HS-27A (cell line): Measurements from ENCODE around the gene AMH.

Experiments
- DNase-seq: peaks from one replicate; pipeline ENCODE4 v3.0.0-alpha.2; 2012; ENCODE audit warnings: low read depth, missing footprints

AMH gene

DNA sequence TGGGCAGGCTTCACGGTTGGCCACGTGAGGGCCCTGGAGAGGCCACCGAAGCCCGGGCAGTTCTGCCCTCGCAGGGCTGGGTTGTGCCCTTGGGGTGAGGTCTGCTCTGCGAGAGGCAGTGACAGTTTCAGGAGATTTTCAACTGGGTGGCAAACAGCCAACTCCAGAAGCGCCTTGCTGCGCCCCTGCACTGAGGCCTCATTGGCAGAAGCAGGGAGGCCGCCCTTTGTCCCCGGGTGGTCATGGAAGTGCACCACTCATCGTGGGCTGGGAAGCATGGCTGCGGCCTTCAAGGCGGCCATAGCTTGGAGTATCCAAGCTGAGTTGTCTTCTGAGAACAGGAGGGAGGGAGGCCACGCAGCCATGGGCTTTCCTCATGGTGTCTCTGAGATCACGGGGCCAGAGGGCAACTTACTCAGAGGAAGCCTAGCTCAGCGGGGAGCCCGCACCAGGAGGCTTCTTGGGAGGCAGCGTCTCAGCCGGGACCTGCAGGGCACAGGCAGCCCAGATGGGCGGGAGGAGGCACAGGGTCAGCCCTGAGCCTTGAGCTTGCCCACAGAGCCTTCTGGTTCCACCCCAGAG is 27.8 kb upstream of the AMH start:
- DNase-seq, result no peak

DNA sequence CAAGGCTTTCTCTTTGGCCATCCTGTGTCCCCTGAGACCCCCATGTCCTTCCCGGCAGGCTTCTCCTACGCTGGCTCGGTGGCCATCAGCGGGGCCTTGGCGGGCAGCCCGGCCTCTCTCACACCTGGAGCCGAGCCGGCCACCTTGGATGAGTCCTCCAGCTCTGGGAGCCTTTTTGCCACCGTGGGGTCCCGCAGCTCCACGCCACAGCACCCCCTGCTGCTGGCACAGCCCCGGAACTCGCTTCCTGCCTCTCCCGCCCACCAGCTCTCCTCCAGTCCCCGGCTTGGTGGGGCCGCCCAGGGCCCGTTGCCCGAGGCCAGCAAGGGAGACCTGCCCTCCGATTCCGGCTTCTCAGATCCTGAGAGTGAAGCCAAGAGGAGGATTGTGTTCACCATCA is 27.2 kb upstream of the AMH start:
- DNase-seq, result no peak

DNA sequence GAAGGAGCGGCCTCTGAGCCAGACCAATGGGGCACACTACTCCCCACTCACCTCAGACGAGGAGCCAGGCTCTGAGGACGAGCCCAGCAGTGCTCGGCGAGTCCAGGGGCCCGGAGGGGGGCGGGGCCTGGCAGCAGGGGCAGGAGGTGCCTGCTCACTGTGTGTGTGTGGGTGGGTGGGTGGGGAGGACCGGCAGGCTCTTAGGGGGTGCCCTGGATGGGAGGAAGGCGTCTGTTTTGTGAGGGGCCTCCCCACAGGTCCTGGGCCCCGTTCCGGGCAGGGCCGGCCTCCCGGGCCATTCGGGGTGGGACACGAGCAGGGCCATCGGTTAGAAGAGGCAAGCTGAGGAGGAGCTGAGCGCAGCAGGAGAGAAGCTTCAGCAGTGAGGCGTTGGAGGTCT is 25.7 kb upstream of the AMH start:
- no peak for DNase-seq

DNA sequence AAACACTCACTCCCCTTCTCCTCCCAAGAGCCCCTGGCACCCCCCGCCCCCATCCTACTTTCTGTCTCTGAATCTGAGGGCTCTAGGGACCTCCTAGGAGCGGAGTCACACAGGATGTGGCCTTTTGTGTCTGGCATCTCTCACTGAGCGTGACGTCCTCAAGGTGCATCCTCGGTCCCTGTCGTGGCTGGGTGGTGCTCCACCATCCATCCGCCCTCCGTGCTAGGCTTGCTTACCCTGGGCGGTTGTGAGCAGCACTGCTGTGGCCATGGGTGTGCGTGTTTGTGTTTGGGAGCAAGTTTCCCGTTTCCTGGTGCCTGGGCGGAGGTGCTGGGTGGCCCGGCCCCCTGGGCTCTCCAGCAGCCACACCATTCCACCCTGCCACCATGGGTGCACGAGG is 25.2 kb upstream of the AMH start:
- no peak for DNase-seq

DNA sequence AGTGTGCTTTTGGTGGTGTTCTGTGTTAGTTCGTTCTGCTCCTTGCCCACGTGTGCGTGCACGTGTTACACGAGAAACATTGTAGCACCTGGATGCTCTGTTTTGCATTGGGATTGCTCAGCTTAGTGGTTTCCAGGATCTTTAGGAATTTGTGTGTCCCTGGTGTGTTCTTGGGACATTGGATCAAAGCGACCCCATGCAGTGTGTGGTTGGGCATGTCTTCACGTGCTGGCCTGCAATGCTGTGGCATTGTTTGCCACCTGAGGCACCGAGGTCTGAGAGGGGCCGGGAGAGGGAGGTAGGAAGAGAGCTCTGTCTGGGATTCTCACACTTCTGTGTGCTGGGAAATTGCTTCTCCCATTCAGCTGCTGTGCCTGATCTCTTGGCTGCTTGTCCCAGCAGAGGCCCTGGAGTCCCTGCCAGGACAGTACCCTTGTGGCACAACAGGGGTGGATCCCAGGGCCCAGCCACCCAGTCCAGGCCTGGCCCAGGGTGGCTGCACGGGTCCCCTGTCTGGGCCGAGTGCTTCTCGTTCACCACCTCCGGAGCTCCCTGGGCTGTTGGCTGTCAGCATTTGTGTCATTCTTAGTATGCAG is 24.3 kb upstream of the AMH start:
- no peak for DNase-seq

DNA sequence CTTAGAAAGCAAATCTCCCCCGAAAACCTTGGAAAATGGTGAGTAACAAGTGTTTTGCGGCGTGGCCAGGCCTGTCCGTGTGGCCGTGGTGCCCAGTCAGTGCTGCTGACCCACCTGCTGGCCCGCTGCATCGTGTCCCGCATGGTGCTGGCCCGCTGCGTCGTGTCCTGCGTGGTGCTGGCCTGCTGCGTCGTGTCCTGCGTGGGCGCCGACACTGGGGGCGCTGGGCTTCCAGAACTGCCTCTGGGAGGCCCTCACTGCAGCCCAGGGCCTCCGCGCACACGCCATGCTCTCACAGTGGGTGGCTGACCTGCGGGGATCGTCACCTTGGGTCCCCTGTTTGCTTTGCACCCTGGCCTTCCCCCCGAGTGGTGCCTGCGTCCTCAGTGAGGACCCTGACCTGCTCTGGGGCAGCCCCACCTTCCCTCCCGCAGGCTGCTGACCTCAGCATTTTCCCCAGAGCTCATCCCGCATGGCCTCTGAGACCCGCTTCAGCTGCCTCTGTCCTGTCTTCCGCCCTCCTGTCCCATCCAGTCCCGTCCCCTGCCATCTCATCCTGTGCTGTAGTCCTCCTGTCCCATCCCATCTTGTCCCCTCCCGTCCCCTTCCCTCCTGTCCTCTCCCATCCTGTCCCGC is 23.6 kb upstream of the AMH start:
- DNase-seq, result no peak

DNA sequence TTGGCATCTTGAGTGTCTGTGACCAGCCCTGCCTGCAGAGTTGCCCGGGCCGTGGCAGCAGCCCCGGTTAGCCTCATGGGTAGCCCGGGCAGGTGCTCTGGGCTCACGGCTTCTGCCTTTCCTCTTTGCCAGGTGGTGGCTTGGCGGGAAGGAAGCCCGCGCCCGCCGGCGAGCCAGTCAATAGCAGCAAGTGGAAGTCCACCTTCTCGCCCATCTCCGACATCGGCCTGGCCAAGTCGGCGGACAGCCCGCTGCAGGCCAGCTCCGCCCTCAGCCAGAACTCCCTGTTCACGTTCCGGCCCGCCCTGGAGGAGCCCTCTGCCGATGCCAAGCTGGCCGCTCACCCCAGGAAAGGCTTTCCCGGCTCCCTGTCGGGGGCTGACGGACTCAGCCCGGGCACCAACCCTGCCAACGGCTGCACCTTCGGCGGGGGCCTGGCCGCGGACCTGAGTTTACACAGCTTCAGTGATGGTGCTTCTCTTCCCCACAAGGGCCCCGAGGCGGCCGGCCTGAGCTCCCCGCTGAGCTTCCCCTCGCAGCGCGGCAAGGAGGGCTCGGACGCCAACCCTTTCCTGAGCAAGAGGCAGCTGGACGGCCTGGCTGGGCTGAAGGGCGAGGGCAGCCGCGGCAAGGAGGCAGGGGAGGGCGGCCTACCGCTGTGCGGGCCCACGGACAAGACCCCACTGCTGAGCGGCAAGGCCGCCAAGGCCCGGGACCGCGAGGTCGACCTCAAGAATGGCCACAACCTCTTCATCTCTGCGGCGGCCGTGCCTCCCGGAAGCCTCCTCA is 22.9 kb upstream of the AMH start:
- DNase-seq, result no peak

DNA sequence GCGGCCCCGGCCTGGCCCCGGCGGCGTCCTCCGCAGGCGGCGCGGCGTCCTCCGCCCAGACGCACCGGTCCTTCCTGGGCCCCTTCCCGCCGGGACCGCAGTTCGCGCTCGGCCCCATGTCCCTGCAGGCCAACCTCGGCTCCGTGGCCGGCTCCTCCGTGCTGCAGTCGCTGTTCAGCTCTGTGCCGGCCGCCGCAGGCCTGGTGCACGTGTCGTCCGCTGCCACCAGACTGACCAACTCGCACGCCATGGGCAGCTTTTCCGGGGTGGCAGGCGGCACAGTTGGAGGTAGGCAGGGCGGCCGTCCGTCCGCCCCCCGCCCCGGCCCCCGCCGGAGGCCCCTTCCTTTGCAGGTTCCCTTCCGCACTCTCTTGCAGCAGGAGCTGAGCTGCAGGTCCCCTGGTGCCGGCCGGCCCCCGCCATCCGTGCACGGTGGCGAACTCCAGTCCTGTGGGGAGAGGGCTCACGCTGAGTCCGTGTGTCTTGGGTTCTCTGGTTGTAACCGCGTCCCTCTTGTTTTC is 22.2 kb upstream of the AMH start:
- no peak for DNase-seq

DNA sequence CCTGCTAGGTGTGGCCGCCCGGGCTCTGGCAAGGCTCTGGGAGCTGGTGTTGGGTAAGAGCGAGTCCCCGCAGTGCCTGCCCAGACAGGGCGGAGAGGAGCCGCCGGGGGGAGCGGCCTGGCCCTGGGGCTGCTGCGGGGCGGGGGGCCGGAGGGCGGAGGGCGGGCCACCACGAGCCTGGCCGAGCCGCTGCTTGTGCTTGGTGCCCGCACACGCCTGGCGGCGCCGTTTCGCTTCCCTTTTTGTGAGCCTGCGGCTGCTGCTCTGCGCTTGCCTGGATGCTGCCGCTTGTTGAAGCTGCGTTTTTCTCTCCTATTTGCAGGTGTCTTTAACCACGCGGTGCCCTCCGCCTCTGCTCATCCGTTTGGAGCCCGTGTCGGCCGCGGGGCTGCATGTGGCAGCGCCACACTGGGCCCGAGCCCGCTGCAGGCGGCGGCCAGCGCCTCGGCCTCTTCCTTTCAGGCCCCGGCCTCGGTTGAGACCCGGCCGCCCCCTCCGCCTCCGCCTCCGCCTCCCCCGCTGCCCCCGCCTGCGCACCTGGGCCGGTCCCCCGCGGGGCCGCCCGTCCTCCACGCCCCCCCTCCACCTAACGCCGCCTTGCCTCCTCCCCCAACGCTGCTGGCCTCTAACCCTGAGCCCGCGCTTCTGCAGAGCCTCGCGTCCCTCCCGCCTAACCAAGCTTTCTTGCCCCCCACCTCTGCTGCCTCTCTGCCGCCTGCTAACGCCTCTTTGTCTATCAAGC is 21.5 kb upstream of the AMH start:
- DNase-seq, result no peak

DNA sequence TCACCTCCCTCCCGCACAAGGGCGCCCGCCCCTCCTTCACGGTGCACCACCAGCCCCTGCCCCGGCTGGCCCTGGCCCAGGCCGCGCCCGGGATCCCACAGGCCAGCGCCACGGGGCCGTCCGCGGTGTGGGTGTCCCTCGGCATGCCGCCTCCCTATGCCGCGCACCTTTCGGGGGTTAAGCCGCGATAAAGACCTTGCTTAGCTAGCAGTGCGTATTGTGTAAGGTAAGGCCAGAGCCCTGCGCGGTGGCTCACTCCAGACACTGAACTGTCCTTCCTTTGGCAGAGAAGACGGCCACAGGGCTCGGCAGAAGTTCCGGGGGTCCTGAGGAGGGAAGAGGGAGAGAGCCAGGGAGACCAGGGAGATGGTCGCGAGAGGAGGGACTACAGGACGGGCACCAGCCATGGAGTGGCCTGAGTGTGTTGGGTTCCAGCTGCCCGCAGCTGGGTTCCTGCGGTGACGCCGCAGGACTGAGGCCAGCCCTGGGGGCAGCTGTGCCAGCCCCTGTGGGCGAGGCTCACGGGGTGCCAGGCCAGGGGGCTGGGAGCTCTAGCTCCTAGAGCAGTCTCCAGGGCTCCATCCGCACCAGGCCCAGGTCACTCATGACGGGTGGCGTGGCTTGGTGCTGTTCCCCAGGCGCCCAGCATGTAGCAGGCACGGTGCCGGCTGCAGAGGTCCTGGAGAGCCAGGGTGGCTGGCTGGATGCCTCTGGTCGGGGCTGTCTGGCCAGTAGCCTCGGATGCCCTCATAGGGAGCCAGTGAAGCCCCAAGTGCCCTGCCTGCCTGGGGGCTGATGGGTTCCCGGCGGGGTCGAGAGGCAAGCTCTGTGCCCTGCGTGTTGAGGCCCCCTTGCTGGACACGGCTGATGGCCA is 20.7 kb upstream of the AMH start:
- DNase-seq, result no peak

DNA sequence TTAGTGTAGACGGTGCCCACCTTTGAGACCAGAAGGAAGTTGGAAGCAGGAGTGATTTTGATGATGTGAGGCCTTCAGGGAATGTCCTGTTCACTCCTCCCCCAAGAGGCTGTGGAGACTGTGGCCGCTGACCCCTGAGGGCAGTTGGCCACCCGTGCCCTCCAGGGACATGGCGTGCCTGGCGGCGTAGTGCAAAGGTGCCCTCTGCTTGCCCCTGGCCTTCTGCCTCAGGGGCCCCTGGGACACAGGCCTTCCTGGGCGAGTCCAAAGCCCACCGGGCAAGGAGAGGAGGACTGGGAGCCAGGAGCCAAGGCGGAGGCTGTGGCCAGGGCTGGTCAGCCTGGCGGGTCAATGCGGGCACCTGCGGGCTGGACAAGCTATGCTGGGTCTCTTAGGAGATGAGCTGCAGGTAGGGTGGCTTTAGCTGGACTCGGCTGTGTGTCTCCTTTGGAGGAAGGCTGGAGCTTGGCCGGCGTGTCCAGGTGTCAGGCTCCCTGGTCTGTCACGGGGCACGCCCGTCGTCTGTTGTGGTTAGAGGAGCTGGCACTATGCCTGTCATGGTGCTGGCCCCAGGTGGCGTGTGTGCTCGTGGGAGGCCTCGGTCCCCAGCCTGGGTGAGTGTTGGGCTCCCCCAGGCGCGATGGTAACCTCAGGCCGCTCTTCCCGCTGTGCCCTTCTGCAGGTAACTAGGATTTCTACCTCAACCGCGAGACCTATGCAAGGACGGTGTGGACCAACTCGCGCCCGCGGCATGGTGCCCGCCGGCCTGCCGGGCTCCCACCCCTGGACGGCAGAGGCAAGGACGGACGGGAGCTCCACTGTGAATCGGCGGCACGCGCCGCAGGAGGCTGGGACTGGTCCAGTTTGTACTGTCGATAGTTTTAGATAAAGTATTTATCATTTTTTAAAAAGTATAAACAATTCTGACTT is 19.8 kb upstream of the AMH start:
- DNase-seq, result no peak

DNA sequence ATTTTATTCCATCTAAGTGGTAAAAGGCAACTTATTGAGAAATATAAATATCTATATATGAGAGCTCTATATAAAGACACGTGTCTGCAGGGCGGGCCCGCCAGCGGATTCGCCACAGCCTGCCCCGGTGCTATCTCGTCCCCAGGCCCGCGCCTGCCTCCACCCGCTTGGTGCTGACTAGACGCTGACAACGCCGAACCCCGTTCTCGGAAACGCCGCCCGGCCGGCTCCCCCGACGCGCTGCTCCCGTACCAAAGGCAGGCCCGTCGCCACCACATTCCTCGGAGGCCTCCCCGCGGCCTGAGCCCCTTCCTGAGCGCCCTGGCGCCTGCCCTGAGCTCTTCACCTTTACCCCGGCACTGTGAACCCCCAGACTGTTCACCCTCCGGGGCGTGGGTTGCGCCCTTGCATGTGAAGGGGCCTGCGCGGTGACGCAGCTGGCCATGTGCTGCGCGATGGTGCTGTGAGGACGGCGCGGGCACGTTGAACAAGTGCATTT is 19.0 kb upstream of the AMH start:
- no peak for DNase-seq

DNA sequence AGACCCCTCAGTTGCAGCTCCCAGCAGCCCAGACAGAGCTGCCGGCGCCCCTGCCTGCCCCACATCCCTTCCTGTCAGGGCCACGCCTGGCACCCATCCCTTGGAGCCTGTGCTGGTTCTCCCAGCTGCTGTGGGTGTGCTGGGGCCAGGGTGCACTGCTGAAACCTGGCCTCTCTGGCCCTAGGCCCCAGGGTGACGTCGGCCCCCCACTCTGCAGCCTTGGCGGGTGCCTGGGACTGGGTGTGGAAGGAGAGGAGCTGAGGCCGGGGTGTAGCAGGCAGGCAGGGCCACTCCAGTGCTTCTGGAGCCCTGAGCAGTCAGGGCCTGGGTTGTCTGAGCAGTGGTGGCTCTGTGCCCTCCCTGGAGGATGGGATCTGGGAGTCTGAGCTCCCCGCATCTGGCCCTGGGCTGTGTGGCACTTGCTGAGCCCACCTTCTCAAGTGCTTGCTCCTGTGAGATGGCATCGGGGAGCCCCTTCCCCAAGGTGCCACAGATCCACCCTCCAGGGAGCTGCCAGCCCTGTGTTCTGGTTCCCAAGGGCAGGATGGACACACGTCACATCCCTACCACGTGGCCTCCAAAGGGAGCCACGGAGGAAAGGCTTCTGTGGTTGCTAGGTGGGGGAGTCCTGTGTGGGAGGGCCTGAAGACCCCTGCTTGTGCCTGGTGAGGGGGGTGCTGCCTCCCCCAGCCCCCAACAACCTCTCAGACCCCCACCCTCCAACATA is 18.2 kb upstream of the AMH start:
- no peak for DNase-seq

DNA sequence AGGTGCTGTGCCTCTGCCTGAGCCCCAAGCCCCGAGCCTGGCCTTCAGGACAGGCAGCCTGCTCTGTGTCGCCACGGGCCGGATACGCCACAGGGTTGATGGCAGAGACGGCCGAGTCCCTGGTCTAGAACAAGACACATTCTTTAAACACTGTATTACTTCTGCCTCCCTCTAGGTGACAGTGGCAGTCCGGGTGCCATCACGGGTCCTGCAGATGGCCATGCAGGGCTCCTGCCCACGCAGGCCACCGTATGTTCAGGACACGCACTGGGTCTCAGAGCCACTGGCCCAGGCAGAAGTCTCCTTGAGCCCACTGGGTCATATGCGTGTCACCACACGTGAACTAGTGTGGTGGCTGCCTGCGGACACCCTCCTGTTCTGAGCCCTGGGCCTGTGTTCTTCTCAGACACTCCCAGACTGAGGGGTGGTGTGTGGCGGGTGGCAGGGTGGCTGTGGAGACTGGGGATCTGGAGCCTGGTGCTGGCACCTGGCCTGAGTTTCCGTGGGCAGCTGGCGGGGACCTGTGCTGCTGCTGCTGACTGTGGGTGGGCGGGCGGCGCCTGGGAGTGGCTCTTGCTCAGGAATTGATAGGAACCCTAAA is 17.4 kb upstream of the AMH start:
- DNase-seq, result no peak

DNA sequence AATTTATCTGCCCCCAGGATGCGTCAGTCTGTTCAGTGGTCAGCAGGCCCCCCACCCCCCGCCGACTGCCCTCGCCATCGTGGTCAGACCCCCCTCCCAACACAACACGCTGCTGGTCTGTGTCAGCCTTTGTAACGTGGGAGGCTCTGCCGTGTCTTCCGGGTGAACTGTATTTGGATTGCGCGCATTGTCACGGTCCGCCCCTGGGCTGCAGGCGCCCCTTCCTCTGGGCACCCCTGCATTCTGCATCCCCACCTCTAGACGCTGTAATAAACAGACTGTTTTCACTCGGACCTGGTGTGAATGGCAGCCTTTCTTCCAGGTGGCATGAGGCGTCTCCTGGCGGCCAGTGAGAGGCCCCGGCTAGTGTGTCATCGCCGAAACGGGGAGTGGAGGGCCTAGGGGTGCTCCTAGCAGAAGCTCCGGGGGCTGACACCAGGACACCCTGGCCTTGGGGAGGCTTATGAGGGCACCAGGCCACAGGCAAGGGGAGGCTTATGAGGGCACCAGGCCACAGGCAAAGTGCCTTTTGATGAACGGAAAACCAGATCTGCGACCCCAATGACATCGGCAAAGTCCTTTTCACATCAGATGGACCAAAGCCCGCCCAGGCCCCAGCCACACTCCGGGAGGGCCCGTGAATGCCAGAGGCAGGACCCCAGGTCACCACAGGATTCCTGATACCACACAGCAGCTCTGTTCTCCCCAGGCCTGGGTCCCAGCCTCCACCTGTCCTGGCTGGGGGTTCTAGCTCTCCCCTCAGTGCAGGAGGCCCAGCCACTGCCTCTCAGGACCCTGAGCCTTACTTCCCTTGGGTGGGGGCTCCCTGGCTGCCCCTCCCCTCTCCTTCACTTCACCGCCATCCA is 16.6 kb upstream of the AMH start:
- DNase-seq, result no peak

DNA sequence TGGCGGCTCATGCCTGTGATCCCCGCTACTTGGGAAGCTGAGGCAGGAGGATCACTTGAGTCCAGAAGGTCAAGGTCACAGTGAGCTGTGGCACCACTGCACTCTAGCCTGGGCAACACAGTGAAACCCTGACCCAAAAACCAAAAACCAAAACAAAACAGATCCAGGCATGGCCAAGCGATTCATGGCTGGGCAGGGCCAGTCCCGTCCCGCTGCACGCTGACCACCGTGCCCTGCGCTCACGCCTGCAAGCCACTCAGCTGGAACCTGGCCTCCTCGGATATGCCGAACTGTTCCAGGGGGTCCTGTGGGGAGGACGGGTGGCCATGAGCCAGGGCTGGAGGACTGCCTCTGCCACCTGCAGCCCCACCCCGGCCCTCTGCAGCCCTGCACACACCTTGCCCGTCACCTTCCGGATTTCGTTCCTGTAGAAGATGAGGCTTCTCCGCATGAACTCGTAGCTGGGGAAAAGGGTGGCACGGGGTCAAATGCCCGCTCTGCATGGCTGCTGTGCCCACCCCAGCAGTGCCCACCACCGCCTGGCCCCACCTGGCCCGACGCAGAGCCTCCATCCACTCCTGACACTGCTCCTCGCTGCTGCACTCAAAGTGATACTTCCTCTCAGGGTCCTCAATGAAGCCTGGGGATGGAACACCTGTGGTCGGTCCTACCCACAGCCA is 15.4 kb upstream of the AMH start:
- DNase-seq, result no peak

DNA sequence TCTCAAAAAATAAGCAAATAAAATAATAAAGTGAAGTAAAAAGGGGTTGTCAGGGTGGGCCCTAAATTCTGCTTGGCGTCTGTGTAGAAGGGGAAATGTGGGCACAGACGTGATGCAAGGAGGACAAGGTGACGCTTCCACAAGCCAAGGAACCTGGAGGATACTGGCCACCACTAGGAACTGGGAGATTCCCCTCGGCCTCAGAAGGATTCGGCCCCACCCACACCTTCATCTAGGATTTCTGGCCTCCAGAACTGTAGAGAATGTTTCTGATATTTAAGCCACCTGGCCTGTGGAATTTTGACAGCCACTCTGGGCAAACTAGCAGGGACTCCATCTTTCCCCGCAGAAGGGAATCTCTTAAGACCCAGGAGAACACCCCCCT is 14.1 kb upstream of the AMH start:
- DNase-seq, result no peak
